Stromal cell of bone marrow (primary cell): ENCODE results near the gene COPA.

Experiments used
- DNase-seq: peaks from one replicate; pipeline ENCODE4 v3.0.0-alpha.2; 2012; ENCODE audit warnings: low read depth

The COPA gene

DNA sequence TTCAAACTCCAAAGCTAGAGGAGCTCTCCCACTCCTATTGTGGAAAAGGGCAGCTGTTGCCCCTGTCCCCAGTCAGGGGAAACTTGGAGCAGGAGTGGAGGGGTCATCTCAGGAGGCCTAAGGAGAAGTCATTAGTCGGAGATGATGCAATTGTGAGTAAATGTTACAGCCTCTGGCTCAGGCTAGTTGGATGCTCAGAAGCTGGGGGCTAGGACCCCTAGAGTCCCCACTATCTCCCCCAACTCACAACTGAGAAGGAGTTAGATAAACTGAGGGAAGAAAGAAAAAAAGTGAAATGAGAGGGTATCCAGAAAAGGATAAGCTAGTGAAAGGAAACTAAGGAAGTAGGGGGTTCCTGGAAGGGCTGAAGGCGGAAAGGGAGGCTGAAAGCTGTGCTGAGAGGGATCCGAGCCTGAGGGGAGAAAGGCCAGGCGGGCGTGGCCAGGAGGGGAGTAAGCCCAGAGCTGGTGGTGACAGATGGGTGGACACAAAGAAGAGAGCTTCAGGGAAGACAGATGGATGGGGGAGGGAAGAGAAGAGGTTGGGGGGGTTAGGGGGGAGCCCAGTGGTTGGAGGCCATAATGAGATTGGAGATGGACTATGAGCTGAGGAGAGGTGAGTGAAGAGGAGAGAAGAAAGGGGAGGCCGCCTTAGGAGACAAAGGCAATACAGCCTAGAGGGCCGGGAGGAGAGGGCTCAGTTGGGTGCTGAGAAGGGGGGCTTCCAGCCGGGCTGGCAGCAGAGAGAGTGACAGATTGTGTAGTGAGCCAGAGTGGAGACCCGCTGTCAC, 19.3 kb upstream of the COPA start:
- no peak for DNase-seq

GRCh38 chr1:160361814-160362167, 18.7 kb upstream of the COPA start:
- no peak for DNase-seq

- DNase-seq, result no peak
These were observed 18.1 kb upstream of the COPA start for GRCh38 chr1:160361199-160361598.

- no peak for DNase-seq
These were observed 17.2 kb upstream of the COPA start for GRCh38 chr1:160360227-160360695.

DNA sequence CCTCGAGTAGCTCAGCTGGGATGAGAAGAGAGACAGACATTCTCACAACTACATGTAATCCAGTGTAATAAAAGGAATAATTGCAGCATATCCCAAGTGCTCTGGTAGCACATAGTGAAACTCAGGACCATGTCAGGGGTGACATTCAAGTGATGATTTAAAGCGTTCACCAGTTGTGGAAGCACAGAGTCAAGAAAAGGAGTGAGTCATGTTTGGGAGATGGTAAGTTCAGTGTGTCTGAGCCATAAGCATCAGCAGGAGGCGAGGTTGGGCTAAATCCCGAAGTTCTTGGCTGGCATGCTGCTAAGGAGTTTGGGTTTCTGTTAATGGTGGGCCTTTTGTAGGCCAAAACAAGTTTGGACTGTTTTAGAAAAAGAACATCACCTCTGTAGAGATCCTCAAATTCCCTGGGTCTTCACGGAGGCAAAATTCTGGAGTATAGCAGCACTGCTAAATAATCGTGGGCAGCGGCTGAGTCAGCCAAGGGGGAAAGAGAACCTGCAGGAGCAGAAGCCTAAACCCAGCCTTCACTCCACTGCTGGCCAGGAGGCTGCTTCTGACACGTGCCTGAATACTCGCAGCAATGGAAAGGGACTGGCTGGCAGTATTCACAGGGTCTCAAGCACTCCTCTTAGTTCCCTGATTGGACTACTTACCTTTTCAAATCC, 16.6 kb upstream of the COPA start:
- no peak for DNase-seq

- no peak for DNase-seq
These were observed 15.0 kb upstream of the COPA start for GRCh38 chr1:160358073-160358472.

DNA sequence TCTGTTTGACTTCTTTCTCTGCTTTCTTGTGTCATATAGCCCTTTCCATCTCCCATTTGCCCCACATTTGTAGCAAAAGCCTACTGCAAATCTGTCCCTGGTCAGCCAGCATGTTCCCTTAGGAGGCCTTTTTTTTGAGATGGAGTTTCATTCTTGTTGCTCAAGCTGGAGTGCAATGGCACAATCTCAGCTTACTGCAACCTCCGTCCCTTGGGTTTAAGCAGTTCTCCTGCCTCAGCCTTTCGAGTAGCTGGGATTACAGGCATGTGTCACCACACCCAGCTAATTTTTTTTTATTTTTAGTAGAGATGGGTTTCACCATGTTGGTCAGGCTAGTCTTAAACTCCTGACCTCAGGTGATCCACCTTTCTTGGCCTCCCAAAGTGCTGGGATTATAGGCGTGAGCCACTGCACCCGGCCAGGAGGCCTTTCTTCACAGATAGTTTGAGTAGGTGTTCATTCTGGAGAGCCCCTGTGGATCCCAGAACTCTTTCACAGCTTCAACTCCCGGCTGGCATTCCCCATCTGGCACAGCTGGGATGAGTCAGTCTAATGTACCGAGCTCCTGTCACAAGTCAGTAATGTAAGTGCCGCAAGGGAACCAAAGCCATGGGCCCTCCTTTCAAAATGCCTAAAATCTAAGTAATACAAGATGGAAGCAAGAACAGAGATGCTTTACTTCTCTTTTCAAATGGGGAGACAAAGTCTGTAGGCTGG, 14.4 kb upstream of the COPA start:
- no peak for DNase-seq

GRCh38 chr1:160354388-160354985, 11.4 kb upstream of the COPA start:
- no peak for DNase-seq

GRCh38 chr1:160353223-160353622, 10.2 kb upstream of the COPA start:
- no peak for DNase-seq

GRCh38 chr1:160352555-160352954, 9.5 kb upstream of the COPA start:
- DNase-seq, result no peak

GRCh38 chr1:160351629-160352028, 8.6 kb upstream of the COPA start:
- DNase-seq, result no peak

GRCh38 chr1:160346958-160347357, 3.9 kb upstream of the COPA start:
- no peak for DNase-seq

GRCh38 chr1:160346463-160346862, 3.4 kb upstream of the COPA start:
- DNase-seq, result no peak

DNA sequence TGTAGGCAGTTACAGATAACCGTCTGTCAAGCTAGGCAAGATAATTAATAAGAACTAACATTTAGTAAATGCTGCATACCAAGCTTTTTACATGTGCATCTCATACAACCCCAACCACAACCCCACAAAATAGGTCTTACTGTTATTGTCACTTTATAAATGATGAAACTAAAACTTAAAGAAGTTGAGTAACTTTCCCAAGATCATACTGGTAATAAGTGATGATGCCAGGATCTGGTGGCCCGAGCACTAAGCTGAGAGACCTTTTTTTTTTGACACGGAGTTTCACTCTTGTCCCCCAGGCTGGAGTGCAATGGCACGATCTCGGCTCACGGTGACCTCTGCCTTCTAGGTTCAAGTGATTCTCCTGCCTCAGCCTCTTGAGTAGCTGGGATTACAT, 1.9 kb upstream of the COPA start:
- no peak for DNase-seq

- no peak for DNase-seq
These were observed 1.2 kb upstream of the COPA start for GRCh38 chr1:160344241-160344640.

- DNase-seq, result no peak
These were observed 524 bp downstream of the COPA start for GRCh38 chr1:160342526-160342925.

DNA sequence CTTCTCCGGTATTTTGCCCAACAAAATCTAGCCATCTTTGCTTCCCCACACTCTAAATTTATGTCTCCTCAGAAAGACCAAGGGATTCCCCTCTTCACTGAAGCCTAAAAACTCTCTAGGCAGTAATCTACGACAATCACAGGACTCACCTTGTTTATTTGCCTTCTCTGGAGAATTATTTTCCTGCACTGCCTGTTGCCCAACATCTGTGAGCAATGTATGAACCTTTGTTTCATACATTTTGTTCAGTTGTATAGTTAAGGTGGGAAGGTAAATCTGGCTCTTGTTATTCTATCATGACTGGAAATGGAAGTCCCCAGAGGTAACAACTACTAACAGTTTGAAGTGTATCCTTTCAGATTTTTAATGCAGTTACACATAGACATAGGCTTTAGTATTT, 2.2 kb downstream of the COPA start:
- DNase-seq, result no peak

DNA sequence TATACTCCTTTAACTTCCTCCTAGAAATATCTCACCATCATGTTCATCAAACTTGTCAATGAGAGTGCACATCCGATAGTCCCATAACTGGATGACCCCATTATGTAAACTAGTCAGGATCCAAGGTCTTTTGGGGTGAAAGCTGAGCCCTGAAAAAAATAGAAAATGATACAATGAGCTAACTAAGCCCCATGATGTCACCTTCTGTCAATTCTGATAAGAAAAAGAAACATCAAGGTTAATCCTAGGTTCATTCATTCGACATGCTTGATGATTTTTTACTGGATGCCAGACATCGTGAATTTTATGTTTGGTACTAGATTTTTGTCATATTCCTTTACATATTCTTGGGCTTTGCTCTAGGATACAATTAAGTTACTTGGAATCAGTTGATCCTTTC, 2.9 kb downstream of the COPA start:
- DNase-seq, result no peak

DNA sequence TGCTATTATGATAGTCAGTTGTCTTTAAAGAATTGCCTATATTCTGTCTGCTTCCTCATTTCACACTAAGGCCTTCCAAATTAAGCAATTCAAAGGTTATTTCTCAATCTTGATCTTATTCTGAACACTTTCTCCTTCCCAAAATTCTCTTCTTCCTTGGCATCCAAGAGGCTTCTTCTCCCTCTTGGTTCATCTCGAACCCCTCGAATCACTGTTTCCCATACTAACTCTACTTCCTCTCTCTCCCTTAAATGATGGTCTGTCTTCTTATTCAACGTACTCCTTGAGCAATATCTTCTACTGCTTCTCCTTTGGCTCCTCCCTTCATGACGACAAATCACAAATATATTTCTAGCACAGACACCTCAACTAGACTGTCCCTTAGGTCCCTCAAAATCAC, 4.5 kb downstream of the COPA start:
- no peak for DNase-seq

DNA sequence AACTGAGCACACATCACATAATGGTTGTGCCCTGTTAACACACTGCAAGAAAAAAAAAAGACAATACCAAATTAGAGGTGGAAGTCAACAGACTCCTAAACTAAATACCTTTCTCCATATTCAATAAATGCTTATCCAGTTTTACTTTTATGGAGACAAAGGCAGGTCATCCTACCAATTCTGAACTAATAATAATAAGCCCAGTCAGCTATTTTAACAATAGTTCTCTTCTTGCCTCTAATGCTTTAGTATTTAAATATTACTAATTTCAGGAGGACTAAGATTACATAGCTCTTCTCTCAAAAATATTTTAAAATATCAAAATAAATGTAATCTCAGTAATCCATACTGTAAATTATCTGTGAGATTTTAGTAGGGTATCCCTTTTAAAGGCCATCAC, 10.5 kb downstream of the COPA start:
- no peak for DNase-seq

DNA sequence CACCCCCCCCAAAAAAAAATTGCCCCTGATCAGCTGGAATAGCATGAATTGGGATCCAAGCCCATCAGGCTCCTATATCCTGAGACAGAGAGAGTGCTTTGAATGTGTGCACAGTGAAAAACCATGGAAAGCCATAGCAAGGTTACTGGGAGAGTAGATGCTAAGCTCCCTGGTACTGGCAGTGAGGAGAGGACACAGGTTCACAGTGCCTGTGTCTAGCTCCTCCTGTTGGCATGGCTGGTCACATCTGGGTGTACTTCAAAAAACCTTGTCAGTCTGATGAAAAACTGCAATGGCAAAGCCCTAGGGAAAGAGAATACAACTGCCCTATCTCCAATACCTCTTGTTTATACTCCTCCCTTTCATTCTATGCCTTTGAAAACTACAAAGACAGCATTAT, 12.9 kb downstream of the COPA start:
- DNase-seq, result no peak

- no peak for DNase-seq
These were observed 14.9 kb downstream of the COPA start for GRCh38 chr1:160328184-160328583.

- DNase-seq, result no peak
These were observed 16.6 kb downstream of the COPA start for GRCh38 chr1:160326418-160326817.
